OCI-LY7 (cell line): ENCODE results near the gene DAND5. TPM values are rescaled to one million over a fixed set of nuclear protein-coding genes. Genes with fewer than 3 reads are reported as not detected.
A peak's percentile ranks its signal among the peaks of the same experiment; 100 is the strongest.

Source experiments
- BruUV-seq: library from RNA; stranded (reverse); fragments of 400-500 nt; replicated peaks from 2 replicates; lab custom pipeline; 2021; lab: Mats Ljungman, UMichigan
- CTCF ChIA-PET: fragments of 300-600 bp; sonication (Branson Sonifier 250); formaldehyde crosslinking; loops from one replicate; lab custom pipeline; 2022; ENCODE audit warnings: antibody characterized with exemption; ENCODE audit not compliant: unreplicated experiment; lab: Charles Lee
- POLR2A ChIA-PET: fragments of 300-600 bp; sonication (Branson Sonifier 250); formaldehyde crosslinking; loops from one replicate; lab custom pipeline; 2022; ENCODE audit warnings: antibody characterized with exemption; lab: Charles Lee
- DNase-seq: peaks from one replicate; pipeline ENCODE4 v3.0.0-alpha.2; 2015; ENCODE audit warnings: low spot score
- H2AFZ ChIP-seq: fragments of 200-600 bp; sonication (generic), shearing (Covaris generic); 2 replicates; pipeline ENCODE4 v1.6.1; 2014; ENCODE audit warnings: mild to moderate bottlenecking, antibody characterized with exemption, low read length, moderate library complexity
- H3K27ac ChIP-seq: fragments of 200-600 bp; sonication (generic); 2 replicates; pipeline ENCODE4 v1.5.1; 2014; ENCODE audit warnings: mixed run types, low read depth, mild to moderate bottlenecking, moderate library complexity, low read length, inconsistent platforms; ENCODE audit not compliant: poor library complexity, severe bottlenecking
- H3K36me3 ChIP-seq: fragments of 200-600 bp; sonication (generic); 2 replicates; pipeline ENCODE4 v1.6.1; 2014; ENCODE audit warnings: mild to moderate bottlenecking, antibody characterized with exemption, low read length, moderate library complexity, mixed read lengths; ENCODE audit not compliant: insufficient read depth
- H3K4me1 ChIP-seq: fragments of 200-600 bp; sonication (generic); 2 replicates; pipeline ENCODE4 v1.5.1; 2014; ENCODE audit warnings: mild to moderate bottlenecking, low read length; ENCODE audit not compliant: insufficient read depth, poor library complexity, severe bottlenecking
- H3K4me2 ChIP-seq: fragments of 200-600 bp; sonication (generic); 2 replicates; pipeline ENCODE4 v1.6.1; 2014; ENCODE audit warnings: mild to moderate bottlenecking, low read length
- H3K4me3 ChIP-seq: fragments of 200-600 bp; sonication (generic); 2 replicates; pipeline ENCODE4 v1.5.1; 2014; ENCODE audit warnings: mild to moderate bottlenecking, low read depth, low read length; ENCODE audit not compliant: poor library complexity, severe bottlenecking
- H3K79me2 ChIP-seq: fragments of 200-600 bp; sonication (generic); 2 replicates; pipeline ENCODE4 v1.6.1; 2016; ENCODE audit warnings: low read depth, mild to moderate bottlenecking, low read length, moderate library complexity, mixed read lengths; ENCODE audit not compliant: insufficient read depth
- H3K9me2 ChIP-seq: fragments of 200-600 bp; sonication (generic); 2 replicates; pipeline ENCODE4 v1.6.1; 2016; ENCODE audit warnings: mild to moderate bottlenecking, low read length, mixed read lengths; ENCODE audit not compliant: insufficient read depth
- H3K9me3 ChIP-seq: fragments of 200-600 bp; sonication (generic); 2 replicates; pipeline ENCODE4 v1.6.1; 2014; ENCODE audit warnings: mild to moderate bottlenecking, mixed run types, low read length, mixed read lengths
- H4K20me1 ChIP-seq: fragments of 200-600 bp; sonication (generic); 2 replicates; pipeline ENCODE4 v1.6.1; 2014; ENCODE audit warnings: mild to moderate bottlenecking, antibody characterized with exemption, low read length, moderate library complexity, mixed read lengths; ENCODE audit not compliant: insufficient read depth
- CTCF ChIP-seq: fragments of 200-600 bp; sonication (generic); conservative IDR thresholded peaks from 2 replicates; pipeline ENCODE4 v1.5.1; 2014; ENCODE audit warnings: mild to moderate bottlenecking, antibody characterized with exemption, low read length, moderate library complexity, mixed read lengths
- EZH2phosphoT487 ChIP-seq: fragments of 200-600 bp; sonication (generic); IDR thresholded peaks from 2 replicates; pipeline ENCODE4 v1.6.1; 2018; ENCODE audit warnings: low read depth, borderline replicate concordance, mild to moderate bottlenecking, mixed run types, antibody characterized with exemption, low read length, moderate library complexity, mixed read lengths
- intact Hi-C: fragments of 100-400 bp; cut with micrococcal nuclease; formaldehyde crosslinking; loops from one replicate; pipeline ENCODE4 v1.10.0; 2022; ENCODE audit not compliant: unreplicated experiment
- total RNA-seq, 2 experiments: library from RNA; depleted of rRNA in 1 of 2; stranded (reverse); fragments of >200 nt in 1 of 2; shearing (Covaris generic) in 1 of 2; gene quantifications; 2 replicates each; pipeline ENCODE4 v1.2.3, GENCODE V29; 2014 to 2022

The DAND5 gene
- total RNA-seq, 2 experiments from 2014 or later = 0.06 to 0.84 TPM

GRCh38 chr19:12965017-12965811 lies 4.2 kb upstream of the DAND5 start:
- POLR2A ChIA-PET = interaction anchor here (0.6 to 1.0 kb wide), 4 partner anchors 10 to 75 kb away, joined by 3 to 4 read pairs (median 4); partner anchors contain the start of gene GCDH

GRCh38 chr19:12965812-12966135 lies 3.6 kb upstream of the DAND5 start:
- TF ChIP-seq EZH2phosphoT487 = no peak
- TF ChIP-seq CTCF = no peak
- CTCF ChIA-PET = interaction anchor here (0.5 to 1.9 kb wide), 11 partner anchors 10 to 221 kb away, joined by 3 to 13 read pairs (median 5); partner anchors contain the start of gene FARSA
- Histone ChIP-seq H3K36me3 (no peaks in the 10 kb centered on the region), H3K4me3 (peak overlapping the region; percentile 65), H3K4me2 (peak overlapping the region; percentile 74), H2AFZ (peak overlapping the region; percentile 94), H3K4me1 (peaks cover 6% of the 10 kb centered on the region), H3K9me3 (no peaks in the 10 kb centered on the region), H3K79me2 (no peaks in the 10 kb centered on the region), H3K27ac (peak overlapping the region; percentile 54), H4K20me1 (no peaks in the 10 kb centered on the region), H3K9me2 (no peaks in the 10 kb centered on the region)
- DNase-seq = no peak
- no TSS peak for BruUV-seq
- POLR2A ChIA-PET = interaction anchor here (0.6 to 1.0 kb wide), 5 partner anchors 11 to 75 kb away, joined by 3 to 5 read pairs (median 4); partner anchors contain the start of genes FARSA and GCDH
- intact Hi-C loops = loop anchor here (1.0 kb wide), 1 partner anchor 80 kb away; no protein-coding TSS in a partner anchor

More at GRCh38 chr19:12965017-12965811, 4.2 kb upstream of the DAND5 start:
- peak; percentile 85 for DNase-seq
- H3K9me2 ChIP-seq = no peaks in the 10 kb centered on the region
- intact Hi-C loops = loop anchor here (1.0 kb wide), 1 partner anchor 80 kb away; no protein-coding TSS in a partner anchor
- peaks cover 6% of the 10 kb centered on the region for H3K4me1 ChIP-seq
- peak overlapping the region; percentile 54 for H3K27ac ChIP-seq
- no peaks in the 10 kb centered on the region for H3K79me2 ChIP-seq
- H3K4me3 ChIP-seq = peak overlapping the region; percentile 65
- H4K20me1 ChIP-seq = no peaks in the 10 kb centered on the region
- H3K9me3 ChIP-seq = no peaks in the 10 kb centered on the region
- H2AFZ ChIP-seq = peak overlapping the region; percentile 94
- peak overlapping the region; percentile 74 for H3K4me2 ChIP-seq
- TF ChIP-seq CTCF (peak; percentile 95), EZH2phosphoT487 (no peak)
- no peaks in the 10 kb centered on the region for H3K36me3 ChIP-seq
- CTCF ChIA-PET = interaction anchor here (0.5 to 1.9 kb wide), 13 partner anchors 11 to 221 kb away, joined by 3 to 13 read pairs (median 5); partner anchors contain the start of genes FARSA and GCDH
- no TSS peak for BruUV-seq
